ENCODE data around the gene TMC8. TPM values are rescaled to one million over a fixed set of nuclear protein-coding genes. Genes with fewer than 3 reads are reported as not detected.

Gene TMC8
- total and polyA plus RNA-seq, 2 experiments from 2014 or later = 1.2 to 1.3 TPM

DNA sequence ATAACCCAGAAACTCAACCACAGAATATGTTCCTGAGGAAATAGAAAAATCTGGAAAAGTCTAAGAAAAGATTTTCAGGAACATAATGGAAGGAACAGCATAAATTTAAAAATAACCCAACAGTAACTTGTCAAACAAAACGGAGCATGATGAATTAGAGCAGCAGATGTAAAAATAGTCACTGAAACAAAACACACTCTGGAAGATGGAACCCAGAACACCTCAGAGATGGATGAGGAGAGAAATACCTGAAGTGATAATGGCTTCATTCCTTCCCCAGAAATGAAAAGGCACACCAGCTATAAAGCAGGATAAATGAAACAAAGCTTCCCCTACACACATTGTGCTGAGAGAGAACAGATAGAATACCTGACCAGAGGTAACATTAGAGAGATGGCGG lies 49.9 kb downstream of the TMC8 start (continued):
- TF ChIP-seq CTCF (conservative IDR thresholded peaks at IDR 0.05; ENCODE audit: low read depth in 2 of 2) = no peak
- no peak for TF ChIP-seq ZNF462 (CRISPR knock-in tag; IDR thresholded peaks at IDR 0.05)

GRCh38 chr17:78182504-78182903 lies 51.9 kb downstream of the TMC8 start:
- Mint-ChIP-seq H3K36me3 (ENCODE audit: low read depth) (peaks cover 74% of the 10 kb centered on the region), H3K9me3 (no peaks in the 10 kb centered on the region; the same call in 2 of the 3 replicates)
- no peak for TF ChIP-seq ZNF331 (CRISPR knock-in tag; IDR thresholded peaks at IDR 0.05; ENCODE audit: low read depth)
- no peak for TF ChIP-seq NANOG (IDR thresholded peaks at IDR 0.05; ENCODE audit: borderline replicate concordance)
- TF ChIP-seq ZNF462 (CRISPR knock-in tag; IDR thresholded peaks at IDR 0.05) = no peak
- TF ChIP-seq ZNF114 (CRISPR knock-in tag; IDR thresholded peaks at IDR 0.05) = no peak
- TF ChIP-seq EZH2 (IDR thresholded peaks at IDR 0.05; ENCODE audit: low read depth, unreplicated experiment) = no peak
- no peak for TF ChIP-seq STAT1 (IDR thresholded peaks at IDR 0.05; ENCODE audit: unreplicated experiment)
- no peak for TF ChIP-seq JUNB (IDR thresholded peaks at IDR 0.05; ENCODE audit: unreplicated experiment)
- no peak for TF ChIP-seq POLR2AphosphoS5 (IDR thresholded peaks at IDR 0.05; ENCODE audit: low read depth)

More at GRCh38 chr17:78182504-78182903, 51.9 kb downstream of the TMC8 start:
- Histone ChIP-seq H2AFZ (no peak overlapping the region), H3K36me3 (ENCODE audit: insufficient read depth) (peaks cover 46% of the 10 kb centered on the region), H3K4me3 (no peak overlapping the region), H3K79me2 (replicated peaks; ENCODE audit: insufficient read depth) (peaks cover 27% of the 10 kb centered on the region), H4K20me1 (replicated peaks; ENCODE audit: insufficient read depth) (peaks cover 26% of the 10 kb centered on the region), H3F3A (replicated peaks; ENCODE audit: low read depth) (0 out of 2 replicates have a peak, but pooled peaks cover 7% of the 10 kb centered on the region), H3K9me2 (ENCODE audit: insufficient read depth) (0 out of 2 replicates have a peak, but pooled peaks cover 4% of the 10 kb centered on the region), H3K27ac (ENCODE audit: low read depth) (no peak overlapping the region), H3K4me2 (no peak overlapping the region), H3K4me1 (ENCODE audit: insufficient read depth) (peaks cover 9% of the 10 kb centered on the region; the same call in 1 of the 2 replicates), H3K27me3 (ENCODE audit: insufficient read depth) (no peaks in the 10 kb centered on the region)
- Mint-ChIP-seq H3K27ac (no peak overlapping the region), H3K4me3 (no peak overlapping the region), H3K27me3 (ENCODE audit: insufficient read depth, low read depth, poor library complexity) (peaks cover 7% of the 10 kb centered on the region), H3K4me1 (peaks cover 15% of the 10 kb centered on the region)
- ATAC-seq = no peak
- no peak for DNase-seq (ENCODE audit: low spot score)

All from GM23338 (cell line).